HepG2 (cell line): ENCODE results near the gene ATG7. TPM values are rescaled to one million over a fixed set of nuclear protein-coding genes. Genes with fewer than 3 reads are reported as not detected.

Experiments
- ATAC-seq: fragments of 200-7000 bp; cut with Tn5 transposase; 3 replicates; pipeline ENCODE4 v1.9.1; 2020; ENCODE audit warnings: mild to moderate bottlenecking, moderate library complexity
- BruUV-seq: library from RNA; stranded (reverse); fragments of 400-500 nt; replicated peaks from 2 replicates; lab custom pipeline; 2021; lab: Mats Ljungman, UMichigan
- CTCF ChIA-PET: fragments of 300-600 bp; formaldehyde crosslinking; extraction: SDS; loops from one replicate; lab custom pipeline; 2021; ENCODE audit warnings: low total read pairs, inconsistent platforms, low intra/inter-chr PET ratio; lab: Yijun Ruan, JAX
- POLR2A ChIA-PET: fragments of 350-600 bp; sonication (Branson Sonifier 250); formaldehyde crosslinking; loops from one replicate; lab custom pipeline; 2020; ENCODE audit warnings: antibody characterized with exemption, inconsistent platforms; lab: Yijun Ruan, JAX
- DNase-seq: peaks from one replicate; pipeline ENCODE4 v3.0.0-alpha.2; 2015; ENCODE audit warnings: low spot score
- FAIRE-seq: peaks from 3 replicates; lab custom pipeline; 2011; peaks lifted over from hg19 to GRCh38; lab: Jason Lieb, UNC
- H2AFZ ChIP-seq: one replicate; pipeline ENCODE4 v1.6.1; 2011; ENCODE audit warnings: low read length, inconsistent platforms
- H3K27ac ChIP-seq: fragments of 300-600 bp; 3 replicates; pipeline ENCODE4 v1.8.0; 2011; ENCODE audit warnings: mixed run types, mild to moderate bottlenecking, mixed read lengths, low read length, inconsistent platforms; ENCODE audit not compliant: insufficient read depth; ENCODE audit errors: extremely low read length
- H3K27me3 ChIP-seq, 2 experiments: fragments of 200-600 bp in 1 of 2; 2 replicates in 1 of 2; 3 replicates in 1 of 2; pipeline versions ENCODE4 v1.6.0 to v1.8.0; 2011; ENCODE audit warnings: low read length in 2 of 2, mild to moderate bottlenecking in 2 of 2, moderate library complexity in 2 of 2, inconsistent platforms in 1 of 2; ENCODE audit not compliant: insufficient read depth in 2 of 2, control insufficient read depth in 1 of 2
- H3K36me3 ChIP-seq, 2 experiments: fragments of 200-600 bp in 1 of 2; replicated peaks in 1 of 2; 2 replicates in 1 of 2; 3 replicates in 1 of 2; pipeline versions ENCODE4 v1.5.1 to v1.8.0; 2011; ENCODE audit warnings: low read length in 2 of 2, inconsistent platforms in 1 of 2; ENCODE audit not compliant: insufficient read depth in 2 of 2, control insufficient read depth in 1 of 2
- H3K4me1 ChIP-seq: 2 replicates; pipeline ENCODE4 v1.5.1; 2012; ENCODE audit warnings: low read length, inconsistent platforms; ENCODE audit not compliant: insufficient read depth
- H3K4me2 ChIP-seq: 2 replicates; pipeline ENCODE4 v1.6.0; 2011; ENCODE audit warnings: low read depth, low read length, inconsistent platforms
- H3K4me3 ChIP-seq, 3 experiments: fragments of 200-600 bp in 1 of 3; sonication (generic), shearing (Covaris generic) in 1 of 3; replicated peaks in 1 of 3; 2 replicates each; pipeline ENCODE4 v1.5.1; 2011 to 2016; ENCODE audit warnings: low read length in 3 of 3, inconsistent platforms in 2 of 3, low read depth in 2 of 3, mild to moderate bottlenecking in 2 of 3, control low read depth in 1 of 3, mixed read lengths in 1 of 3; ENCODE audit not compliant: insufficient read depth in 1 of 3
- H3K79me2 ChIP-seq: one replicate; pipeline ENCODE4 v1.6.1; 2011; ENCODE audit warnings: low read length, inconsistent platforms; ENCODE audit not compliant: insufficient read depth
- H3K9ac ChIP-seq: 2 replicates; pipeline ENCODE4 v1.6.0; 2011; ENCODE audit warnings: mild to moderate bottlenecking, low read depth, low read length, inconsistent platforms; ENCODE audit not compliant: insufficient read depth
- H3K9me3 ChIP-seq: 2 replicates; pipeline ENCODE4 v1.5.1; 2012; ENCODE audit warnings: mild to moderate bottlenecking, low read length
- H4K20me1 ChIP-seq: 2 replicates; pipeline ENCODE4 v1.6.0; 2011; ENCODE audit warnings: inconsistent platforms, mild to moderate bottlenecking, low read length, moderate library complexity; ENCODE audit not compliant: insufficient read depth
- CHCHD3 ChIP-seq: sonication (generic); formaldehyde crosslinking; IDR thresholded peaks from 2 replicates; pipeline ENCODE4 v1.8.0; 2022; ENCODE audit warnings: mild to moderate bottlenecking, missing genetic modification reagents, moderate library complexity
- DPF2 ChIP-seq: sonication (generic); formaldehyde crosslinking; IDR thresholded peaks from 2 replicates; pipeline ENCODE4 v1.4.0; 2020; ENCODE audit warnings: mild to moderate bottlenecking, low read depth, missing genetic modification reagents, borderline replicate concordance
- E2F2 ChIP-seq: sonication (generic); formaldehyde crosslinking; IDR thresholded peaks from 2 replicates; pipeline ENCODE4 v1.4.0; 2020; ENCODE audit warnings: missing genetic modification reagents, borderline replicate concordance
- HIC2 ChIP-seq: sonication (generic); formaldehyde crosslinking; IDR thresholded peaks from 2 replicates; pipeline ENCODE4 v1.9.0; 2022; ENCODE audit warnings: low read depth, missing genetic modification reagents
- NFRKB ChIP-seq: fragments of 450-650 bp; IDR thresholded peaks from 2 replicates; pipeline ENCODE4 v1.6.1; 2017
- NFYC ChIP-seq: IDR thresholded peaks from 2 replicates; pipeline ENCODE4 v1.6.1; 2016; ENCODE audit warnings: missing genetic modification reagents, missing compliant biosample characterization
- SAP130 ChIP-seq: IDR thresholded peaks from 2 replicates; pipeline ENCODE4 v1.6.1; 2016; ENCODE audit warnings: low read depth
- SIN3A ChIP-seq: IDR thresholded peaks from 2 replicates; pipeline ENCODE4 v1.6.1; 2011; ENCODE audit warnings: low read depth, mild to moderate bottlenecking, control low read depth, low read length, borderline replicate concordance
- TBX2 ChIP-seq: sonication (generic); formaldehyde crosslinking; IDR thresholded peaks from 2 replicates; pipeline ENCODE4 v1.5.0; 2020; ENCODE audit warnings: missing genetic modification reagents, mild to moderate bottlenecking, borderline replicate concordance
- TGIF2 ChIP-seq: IDR thresholded peaks from 2 replicates; pipeline ENCODE4 v1.6.1; 2016; ENCODE audit warnings: control low read depth, missing compliant biosample characterization
- ZNF512B ChIP-seq: sonication (generic); formaldehyde crosslinking; IDR thresholded peaks from 2 replicates; pipeline ENCODE4 v1.5.1; 2020; ENCODE audit warnings: missing genetic modification reagents, mild to moderate bottlenecking, borderline replicate concordance
- WGBS: methylation state at CpG from one replicate; pipeline ENCODE4 v1.1.6; 2017; ENCODE audit warnings: low lambda C conversion rate; 5-methylcytosine and 5-hydroxymethylcytosine counted together
- in situ Hi-C: cut with HindIII; loops from 2 replicates; pipeline ENCODE4 v1.10.0; 2017; ENCODE audit warnings: low pct_unique_long_range_greater_than_20kb; ENCODE audit not compliant: extremely low pct_ligation_motif_present
- intact Hi-C: fragments of 100-400 bp; cut with micrococcal nuclease; formaldehyde crosslinking; loops from one replicate; pipeline ENCODE4 v1.10.0; 2022; ENCODE audit not compliant: unreplicated experiment
- polyA plus RNA-seq, 8 experiments: library from polyadenylated mRNA; depleted of rRNA in 3 of 8; stranded (reverse) in 7 of 8; unstranded in 1 of 8; fragments of >200 nt; fragmentation: Illumina TruSeq in 4 of 8; extraction: Trizol in 4 of 8; gene quantifications; 2 replicates each; pipeline versions ENCODE4 v1.2.1 to v1.2.3, GENCODE V29; 2011 to 2016; ENCODE audit warnings: low read depth in 4 of 8, missing spikeins in 1 of 8, mixed read lengths in 1 of 8; ENCODE audit not compliant: insufficient read depth in 1 of 8
- total RNA-seq, 5 experiments: library from RNA; depleted of rRNA; stranded (reverse); fragments of >200 nt; fragmentation: Illumina TruSeq; extraction: Trizol; gene quantifications; 2 replicates each; pipeline ENCODE4 v1.2.3, GENCODE V29; 2016; ENCODE audit warnings: low read depth in 1 of 5
- TF ChIP-seq, protein P1 (sequence below): sonication (generic); formaldehyde crosslinking; conservative IDR thresholded peaks from 2 replicates; pipeline ENCODE4 v1.4.0; 2020; ENCODE audit warnings: missing genetic modification reagents

Gene ATG7
- total and polyA plus RNA-seq, 2 of the 13 experiments (the other 11 are each of a cell fraction or from before 2014, with no cell fraction given) = 7.8 to 22.1 TPM

- peaks cover 97% of the 10 kb centered on the region for H3K79me2 ChIP-seq
- DNase-seq = no peak
- in situ Hi-C loops = no loop called here
- peaks cover 3 to 10% of the 10 kb centered on the region in 2 experiments; a peak in 4 of 5 replicates for H3K36me3 ChIP-seq
- WGBS = 96% methylated on average over 6 of the region's 6 CpGs
- H3K4me1 ChIP-seq = peaks cover 43% of the 10 kb centered on the region
- intact Hi-C loops = loop anchor here (5.0 kb wide), 1 partner anchor 35 kb away; the partner anchor contains the start of gene VGLL4
- H3K9ac ChIP-seq = no peak overlapping the region
- H3K4me3 ChIP-seq = no peak overlapping the region
- no peak for ATAC-seq
- H2AFZ ChIP-seq = no peak overlapping the region
- POLR2A ChIA-PET = interaction anchor here (1.1 kb wide), 1 partner anchor 16 kb away, joined by 3 read pairs; no protein-coding TSS in a partner anchor
- H3K27ac ChIP-seq = no peak overlapping the region
- FAIRE-seq = no peak
- CTCF ChIA-PET = no interaction called here
- peaks cover 19% of the 10 kb centered on the region for H4K20me1 ChIP-seq
- no peaks in the 10 kb centered on the region for H3K9me3 ChIP-seq
- TF ChIP-seq SAP130 (CRISPR knock-in tag) (no peak), CHCHD3 (CRISPR knock-in tag) (no peak), E2F2 (CRISPR knock-in tag) (no peak), TBX2 (CRISPR knock-in tag) (no peak), NFRKB (no peak), SIN3A (no peak), ZNF512B (no peak), HIC2 (CRISPR knock-in tag) (no peak), TGIF2 (CRISPR knock-in tag) (no peak), NFYC (no peak), DPF2 (CRISPR knock-in tag) (no peak)
- TF ChIP-seq, protein P1, sequence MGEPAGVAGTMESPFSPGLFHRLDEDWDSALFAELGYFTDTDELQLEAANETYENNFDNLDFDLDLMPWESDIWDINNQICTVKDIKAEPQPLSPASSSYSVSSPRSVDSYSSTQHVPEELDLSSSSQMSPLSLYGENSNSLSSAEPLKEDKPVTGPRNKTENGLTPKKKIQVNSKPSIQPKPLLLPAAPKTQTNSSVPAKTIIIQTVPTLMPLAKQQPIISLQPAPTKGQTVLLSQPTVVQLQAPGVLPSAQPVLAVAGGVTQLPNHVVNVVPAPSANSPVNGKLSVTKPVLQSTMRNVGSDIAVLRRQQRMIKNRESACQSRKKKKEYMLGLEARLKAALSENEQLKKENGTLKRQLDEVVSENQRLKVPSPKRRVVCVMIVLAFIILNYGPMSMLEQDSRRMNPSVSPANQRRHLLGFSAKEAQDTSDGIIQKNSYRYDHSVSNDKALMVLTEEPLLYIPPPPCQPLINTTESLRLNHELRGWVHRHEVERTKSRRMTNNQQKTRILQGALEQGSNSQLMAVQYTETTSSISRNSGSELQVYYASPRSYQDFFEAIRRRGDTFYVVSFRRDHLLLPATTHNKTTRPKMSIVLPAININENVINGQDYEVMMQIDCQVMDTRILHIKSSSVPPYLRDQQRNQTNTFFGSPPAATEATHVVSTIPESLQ (CRISPR knock-in tag) = no peak
- TF ChIP-seq, all 625 proteins: peak for 0
- no peak overlapping the region for H3K4me2 ChIP-seq
- H3K27me3 ChIP-seq = no peaks in the 10 kb centered on the region
- no TSS peak for BruUV-seq
Measured at GRCh38 chr3:11606865-11607440, 334.8 kb downstream of the ATG7 start.
